ENCODE measurements around the gene CD7.

The CD7 gene

GRCh38 chr17:82280537-82280936 is 36.9 kb downstream of the CD7 start:
- DNase-seq (ENCODE audit: low read depth, low spot score): no peak

- no peak for DNase-seq (ENCODE audit: low read depth, low spot score)
Observed at GRCh38 chr17:82278786-82279391, 38.5 kb downstream of the CD7 start.

GRCh38 chr17:82278308-82278707 is 39.1 kb downstream of the CD7 start:
- DNase-seq (ENCODE audit: low read depth, low spot score): no peak

DNA sequence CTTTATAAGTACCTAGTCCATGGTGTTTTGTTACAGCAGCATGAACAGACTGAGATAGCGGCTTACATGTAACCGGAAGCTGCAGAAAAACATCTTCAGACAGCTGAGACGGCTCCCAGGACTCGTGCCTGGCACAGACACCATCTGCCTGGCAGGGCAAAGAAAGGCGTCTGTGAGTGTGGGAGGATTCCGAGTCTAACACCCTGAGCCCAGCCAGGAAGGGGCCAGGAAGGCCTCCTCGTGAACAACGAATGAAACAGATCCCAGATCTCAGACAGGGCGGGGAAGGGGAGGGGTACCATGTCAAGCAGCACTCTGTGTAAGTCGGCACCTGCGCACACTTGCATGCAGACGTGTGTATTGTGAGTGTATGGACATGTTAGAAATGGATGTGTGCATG is 39.6 kb downstream of the CD7 start:
- no peak for DNase-seq (ENCODE audit: low read depth, low spot score)

- DNase-seq (ENCODE audit: low read depth, low spot score): no peak
Observed at GRCh38 chr17:82276938-82277337, 40.5 kb downstream of the CD7 start.

DNA sequence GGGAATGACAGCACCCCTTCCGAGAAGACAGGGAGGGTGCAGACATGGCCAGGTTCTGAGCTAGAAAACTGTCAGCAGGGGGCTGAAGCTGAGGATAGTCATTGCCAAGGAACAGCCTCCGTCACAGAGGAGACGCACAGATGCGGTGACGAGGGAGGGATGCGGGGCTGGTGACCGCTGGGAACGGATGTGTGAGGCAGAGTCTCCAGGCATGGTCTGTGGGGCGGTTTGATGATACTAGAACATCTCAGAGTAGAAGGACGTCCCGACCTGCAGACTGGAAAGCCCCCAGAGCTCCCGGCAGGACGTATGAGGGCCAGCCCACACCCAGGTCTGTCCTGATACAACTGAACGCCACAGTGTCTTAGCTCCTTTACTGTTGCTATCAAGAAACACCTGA is 42.1 kb downstream of the CD7 start:
- DNase-seq (ENCODE audit: low read depth, low spot score): no peak

- no peak for DNase-seq (ENCODE audit: low read depth, low spot score)
Observed at GRCh38 chr17:82274134-82275020, 43.0 kb downstream of the CD7 start.

DNA sequence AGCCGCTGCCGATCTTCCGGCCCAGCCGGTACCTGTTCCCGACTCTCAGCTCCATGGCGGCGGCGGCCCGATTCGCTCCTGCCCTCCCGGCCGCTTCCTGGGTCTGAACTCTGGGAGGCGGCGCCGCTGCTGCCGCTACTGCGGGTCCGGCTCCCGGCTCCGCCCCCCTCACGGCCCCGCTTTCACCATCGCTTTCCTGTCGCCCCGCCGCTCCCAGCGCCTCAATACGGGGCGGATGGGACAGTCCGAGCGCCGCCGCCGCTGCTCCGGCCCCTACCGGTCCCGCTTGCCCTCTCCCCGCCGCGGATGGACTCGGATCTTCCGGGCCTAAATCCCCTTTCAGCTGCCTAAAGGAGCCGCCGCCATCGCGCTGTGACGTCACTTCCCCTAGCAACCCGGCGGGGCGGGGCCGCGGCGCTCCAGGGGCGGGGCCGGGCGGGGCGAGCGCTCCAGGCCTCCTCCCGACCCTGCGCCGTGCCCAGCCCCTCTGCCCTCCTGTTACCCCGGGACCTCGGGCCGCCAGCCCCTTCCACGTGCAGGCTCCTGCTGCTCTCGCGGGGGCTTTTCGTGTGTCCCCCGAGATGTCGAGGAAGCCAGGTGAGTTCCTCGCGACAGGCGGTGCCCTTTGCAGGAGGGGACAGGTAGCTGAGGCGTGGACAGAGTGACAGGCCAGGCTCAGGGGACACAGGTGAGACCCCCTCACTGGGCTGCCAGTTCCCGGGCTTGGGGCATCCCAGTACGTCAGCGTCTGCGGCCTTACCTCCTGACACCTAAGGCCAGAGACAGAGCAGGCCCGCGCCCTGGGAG is 43.9 kb downstream of the CD7 start, which contains the start of gene CSNK1D:
Gene CSNK1D (minus strand): TSS at position 374 of the 807 bp plus-strand sequence. CDS start 319 bp downstream, at position 55.
- peak; percentile 83 for DNase-seq (ENCODE audit: low read depth, low spot score)

DNA sequence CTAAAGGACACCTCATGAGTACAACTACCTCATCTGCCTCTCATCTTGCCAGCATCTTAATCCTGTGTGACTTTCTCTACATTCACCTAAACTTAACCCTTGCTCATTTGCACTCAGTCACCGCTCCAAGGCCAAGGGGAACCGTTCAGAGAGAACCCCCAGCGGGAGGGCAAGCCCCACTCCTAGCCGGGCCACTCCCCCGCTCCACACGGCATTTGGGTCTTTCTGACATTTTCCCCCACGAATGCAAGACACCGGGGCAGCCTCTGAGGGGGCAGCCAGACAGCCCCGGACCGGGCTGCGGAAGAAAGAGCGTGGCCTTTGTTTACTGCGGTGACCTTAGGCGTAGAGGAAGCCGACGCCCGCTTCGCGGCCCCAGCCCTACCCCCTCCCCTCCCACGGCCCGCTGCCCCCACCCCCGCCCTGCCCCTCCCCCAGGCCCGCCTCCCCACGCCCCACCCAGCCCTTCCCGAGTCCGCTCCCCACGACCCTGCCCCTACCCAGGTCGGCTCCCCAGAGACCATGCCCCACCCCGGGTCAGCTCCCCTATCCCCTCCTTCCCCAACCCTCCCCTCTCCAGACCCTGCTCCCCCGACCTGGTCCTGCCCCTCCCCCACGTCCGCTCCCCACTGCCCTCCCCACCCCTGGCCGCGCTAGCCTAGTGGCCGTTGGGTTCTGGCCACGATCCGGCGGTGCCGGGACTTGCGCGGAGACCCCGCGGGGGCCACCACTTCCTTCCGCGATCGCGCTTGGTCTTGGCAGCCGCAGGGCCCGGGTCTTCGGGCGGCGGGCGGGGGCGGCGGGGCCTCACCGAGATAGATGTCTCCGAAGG is 44.7 kb downstream of the CD7 start:
- DNase-seq (ENCODE audit: low read depth, low spot score): no peak

DNA sequence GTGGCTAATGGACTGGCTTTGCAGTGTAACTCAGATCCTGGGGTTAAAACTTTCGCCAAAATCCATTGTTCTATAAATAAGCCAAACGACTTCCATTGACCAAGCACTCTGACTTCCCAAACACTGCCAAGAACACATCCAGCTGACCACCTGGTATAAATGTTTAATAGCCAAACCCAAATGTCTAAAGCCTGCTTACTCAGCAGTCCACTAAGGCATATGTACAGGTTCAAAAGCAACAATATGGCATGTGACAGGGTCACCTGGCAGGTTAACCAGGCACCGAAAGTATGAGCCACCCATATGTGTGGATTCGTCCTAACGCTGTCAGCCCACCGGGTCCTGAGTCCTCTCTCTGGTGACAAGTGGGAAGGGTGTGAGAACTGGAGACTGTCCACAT is 46.0 kb downstream of the CD7 start:
- no peak for DNase-seq (ENCODE audit: low read depth, low spot score)

DNA sequence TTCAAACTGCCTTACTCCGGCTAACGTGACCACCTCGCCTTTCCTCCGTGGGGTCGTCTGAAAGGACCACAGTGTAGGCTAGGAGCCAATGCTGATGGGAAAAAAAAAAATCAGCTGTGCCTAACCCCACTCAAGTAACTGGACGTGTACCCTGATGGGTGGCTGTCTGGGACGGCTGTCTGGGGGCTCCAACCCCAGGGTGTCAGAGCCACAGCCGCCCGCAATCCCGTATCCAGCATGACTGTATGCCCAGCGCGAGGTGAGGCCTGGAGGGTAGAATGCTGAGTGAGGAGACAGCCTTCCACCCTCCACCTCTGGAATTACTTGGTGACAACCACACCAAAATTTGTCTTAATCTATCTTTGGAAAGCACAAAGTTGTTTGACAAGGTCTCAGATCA is 46.8 kb downstream of the CD7 start:
- DNase-seq (ENCODE audit: low read depth, low spot score): no peak

- DNase-seq (ENCODE audit: low read depth, low spot score): no peak
Observed at GRCh38 chr17:82269882-82270500, 47.4 kb downstream of the CD7 start.

DNA sequence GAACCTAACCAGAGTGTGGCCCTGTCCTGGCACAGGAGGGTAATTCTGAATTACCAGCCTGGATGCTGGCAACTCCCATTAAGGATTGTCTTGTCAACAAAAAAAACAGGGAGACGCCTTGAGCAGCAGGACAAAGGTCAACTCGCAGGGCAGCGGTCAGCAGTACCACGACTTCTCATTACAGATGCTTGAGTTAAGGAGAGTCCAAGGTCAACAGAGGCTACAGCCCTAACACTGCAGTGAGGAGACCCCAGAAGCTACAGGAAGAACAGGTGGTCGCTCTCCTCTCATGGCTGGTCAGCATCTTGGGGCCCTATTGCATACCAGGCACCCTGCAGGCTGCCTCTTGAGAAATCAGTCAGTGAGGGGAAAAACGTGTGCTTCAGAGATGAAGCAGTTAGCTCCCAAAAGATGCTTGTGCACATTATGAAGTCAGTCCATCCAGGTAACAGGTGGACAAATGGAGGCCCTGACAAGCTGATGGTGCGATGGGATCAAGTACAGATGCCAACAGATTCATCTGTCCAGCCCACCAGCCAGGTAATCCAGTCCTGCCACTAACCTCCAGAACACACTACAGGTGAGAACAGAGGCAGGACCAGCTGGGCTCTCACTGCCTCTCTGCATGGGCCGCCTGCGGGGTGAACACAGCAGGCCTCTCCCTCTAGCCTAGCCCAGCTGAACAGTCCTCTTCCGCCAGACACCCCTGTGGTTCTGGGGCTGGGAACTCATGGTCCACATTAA is 48.1 kb downstream of the CD7 start:
- DNase-seq (ENCODE audit: low read depth, low spot score): no peak

DNA sequence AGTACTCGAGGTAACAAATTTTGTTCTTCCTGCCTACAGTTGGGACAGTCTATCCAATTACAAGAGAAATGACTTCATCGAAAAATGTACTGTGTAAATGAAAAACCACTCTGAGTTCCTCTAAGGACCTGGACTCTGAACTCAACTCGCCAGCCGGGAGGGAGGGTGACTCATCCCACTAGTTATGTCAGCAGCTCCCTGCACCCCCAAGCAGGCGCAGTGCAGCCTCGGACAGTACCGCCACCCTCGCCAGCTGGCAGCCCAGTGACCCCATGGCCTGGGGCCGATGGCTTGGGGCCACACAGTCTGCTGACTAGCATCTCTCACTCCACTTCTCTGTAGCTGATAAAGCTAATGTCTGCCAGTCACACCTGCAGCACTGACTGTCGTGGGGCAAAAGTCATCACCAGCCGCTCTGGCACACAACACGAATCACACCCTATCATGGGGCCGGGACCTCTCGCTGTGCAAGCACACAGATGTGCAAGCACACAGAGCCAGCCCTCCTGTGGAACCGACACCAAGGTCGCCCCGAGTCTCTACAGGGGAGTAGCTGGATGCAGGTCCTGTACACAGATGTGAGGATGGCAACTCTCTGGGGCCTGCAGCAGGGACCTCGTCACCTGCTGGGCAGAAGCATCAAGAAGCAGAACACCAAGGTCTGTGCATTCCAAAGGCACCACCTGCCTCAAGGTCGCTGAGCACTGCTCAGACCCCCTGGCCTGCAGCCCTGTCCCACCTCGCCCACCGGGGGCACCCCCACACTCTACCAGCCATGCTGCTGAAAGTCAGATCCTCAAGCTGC is 49.6 kb downstream of the CD7 start:
- no peak for DNase-seq (ENCODE audit: low read depth, low spot score)

- no peak for DNase-seq (ENCODE audit: low read depth, low spot score)
Observed at GRCh38 chr17:82266142-82266541, 51.3 kb downstream of the CD7 start.

Data from activated CD4-positive, CD25-positive, alpha-beta regulatory T cell treated with anti-CD3 and anti-CD28 coated beads, Interleukin-2, amount 50 U/mL, for 16 hours (primary cell).